GM12874 (cell line): Measurements from ENCODE around the gene NOTUM.

Experiments
- TF ChIP-seq, protein P1 (sequence below): IDR thresholded peaks from 2 replicates; pipeline ENCODE4 v1.5.1; 2011; ENCODE audit warnings: low read depth, mild to moderate bottlenecking, control low read depth, low read length, moderate library complexity; ENCODE audit not compliant: insufficient read depth

NOTUM gene

DNA sequence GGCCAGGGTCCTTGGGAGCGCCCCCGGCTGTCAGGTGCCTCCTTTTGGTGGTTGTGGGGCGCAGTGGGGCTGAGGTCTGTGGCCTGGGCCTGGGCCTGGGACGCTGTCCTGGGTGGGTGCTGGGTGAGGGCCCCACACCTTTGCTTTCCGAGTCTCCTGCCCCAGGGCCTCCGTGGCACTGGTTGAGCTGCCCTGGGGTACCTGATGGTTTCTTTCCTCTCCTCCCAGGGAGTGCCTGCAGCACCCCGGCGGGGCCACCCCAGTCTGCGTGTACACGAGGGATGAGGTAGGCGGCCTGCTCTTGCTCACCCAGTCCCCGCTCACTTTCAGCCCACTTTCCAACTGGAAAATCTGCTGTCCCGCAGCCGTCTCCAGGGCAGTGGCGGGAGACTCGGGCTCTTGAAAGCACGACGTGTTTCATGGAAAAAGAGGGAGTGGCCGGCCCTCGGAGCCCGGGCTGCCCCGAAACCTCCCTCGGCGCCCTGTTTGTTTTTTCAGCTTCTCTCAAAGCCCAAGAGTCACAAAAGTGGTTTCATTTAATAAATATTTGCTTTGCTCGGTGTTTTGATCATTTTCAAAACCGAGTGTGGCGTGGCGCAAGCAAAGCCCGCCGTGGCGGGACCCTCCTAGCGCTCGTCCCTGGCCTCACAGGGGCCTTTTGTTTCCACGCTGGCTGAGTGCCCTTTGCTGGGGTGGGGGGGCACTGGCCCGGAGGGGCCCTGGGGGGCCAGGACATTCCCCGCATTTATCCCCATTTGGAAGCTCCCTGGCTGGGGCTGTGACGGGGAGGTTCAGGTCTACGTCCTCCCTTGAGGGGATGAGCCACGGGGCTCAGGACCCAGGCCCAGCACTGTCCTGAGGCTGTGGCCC is 33.8 kb upstream of the NOTUM start:
- TF ChIP-seq, protein P1, sequence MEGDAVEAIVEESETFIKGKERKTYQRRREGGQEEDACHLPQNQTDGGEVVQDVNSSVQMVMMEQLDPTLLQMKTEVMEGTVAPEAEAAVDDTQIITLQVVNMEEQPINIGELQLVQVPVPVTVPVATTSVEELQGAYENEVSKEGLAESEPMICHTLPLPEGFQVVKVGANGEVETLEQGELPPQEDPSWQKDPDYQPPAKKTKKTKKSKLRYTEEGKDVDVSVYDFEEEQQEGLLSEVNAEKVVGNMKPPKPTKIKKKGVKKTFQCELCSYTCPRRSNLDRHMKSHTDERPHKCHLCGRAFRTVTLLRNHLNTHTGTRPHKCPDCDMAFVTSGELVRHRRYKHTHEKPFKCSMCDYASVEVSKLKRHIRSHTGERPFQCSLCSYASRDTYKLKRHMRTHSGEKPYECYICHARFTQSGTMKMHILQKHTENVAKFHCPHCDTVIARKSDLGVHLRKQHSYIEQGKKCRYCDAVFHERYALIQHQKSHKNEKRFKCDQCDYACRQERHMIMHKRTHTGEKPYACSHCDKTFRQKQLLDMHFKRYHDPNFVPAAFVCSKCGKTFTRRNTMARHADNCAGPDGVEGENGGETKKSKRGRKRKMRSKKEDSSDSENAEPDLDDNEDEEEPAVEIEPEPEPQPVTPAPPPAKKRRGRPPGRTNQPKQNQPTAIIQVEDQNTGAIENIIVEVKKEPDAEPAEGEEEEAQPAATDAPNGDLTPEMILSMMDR, result no peak

- TF ChIP-seq, protein P1, result no peak
These were observed 33.0 kb upstream of the NOTUM start for GRCh38 chr17:81993729-81994592.

DNA sequence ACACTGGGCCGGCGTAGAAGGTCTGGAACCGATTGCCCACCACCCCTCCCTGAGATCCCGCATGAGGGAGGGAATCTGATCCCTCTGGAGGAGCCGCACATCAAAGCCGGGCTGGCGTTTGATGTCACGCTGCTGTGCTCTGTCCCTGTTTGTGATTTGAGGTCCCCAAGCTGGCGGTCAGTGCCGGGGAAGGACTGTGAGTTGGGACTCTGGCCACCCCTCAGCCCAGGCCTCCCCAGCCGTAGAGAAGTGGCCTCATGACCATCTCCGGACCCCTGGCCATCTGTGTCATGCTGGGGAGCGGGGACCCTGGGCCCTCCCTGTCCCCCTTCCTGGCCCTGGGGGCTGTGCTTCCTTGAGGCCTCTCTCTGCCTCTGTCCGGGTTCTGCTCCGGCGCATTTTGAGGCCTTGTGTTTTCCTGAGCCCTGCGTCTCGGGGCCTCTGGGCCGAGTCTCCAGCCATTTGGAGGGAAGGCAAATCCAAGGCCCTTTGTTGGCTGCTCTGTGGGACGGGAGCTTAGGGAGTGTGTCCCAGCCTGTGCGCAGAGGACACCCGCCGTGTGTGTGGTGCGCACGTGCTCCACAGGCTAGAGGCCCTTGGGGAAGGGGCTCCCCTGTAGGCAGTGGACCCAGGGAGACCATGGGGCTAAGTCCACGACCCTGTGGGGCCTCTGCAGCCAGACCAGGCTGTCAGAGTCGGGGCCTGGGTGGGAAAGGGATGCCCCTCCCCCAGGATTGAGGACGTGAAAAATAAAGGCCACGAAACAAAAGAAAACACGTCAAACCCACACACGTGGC is 31.5 kb upstream of the NOTUM start:
- TF ChIP-seq, protein P1, result no peak

DNA sequence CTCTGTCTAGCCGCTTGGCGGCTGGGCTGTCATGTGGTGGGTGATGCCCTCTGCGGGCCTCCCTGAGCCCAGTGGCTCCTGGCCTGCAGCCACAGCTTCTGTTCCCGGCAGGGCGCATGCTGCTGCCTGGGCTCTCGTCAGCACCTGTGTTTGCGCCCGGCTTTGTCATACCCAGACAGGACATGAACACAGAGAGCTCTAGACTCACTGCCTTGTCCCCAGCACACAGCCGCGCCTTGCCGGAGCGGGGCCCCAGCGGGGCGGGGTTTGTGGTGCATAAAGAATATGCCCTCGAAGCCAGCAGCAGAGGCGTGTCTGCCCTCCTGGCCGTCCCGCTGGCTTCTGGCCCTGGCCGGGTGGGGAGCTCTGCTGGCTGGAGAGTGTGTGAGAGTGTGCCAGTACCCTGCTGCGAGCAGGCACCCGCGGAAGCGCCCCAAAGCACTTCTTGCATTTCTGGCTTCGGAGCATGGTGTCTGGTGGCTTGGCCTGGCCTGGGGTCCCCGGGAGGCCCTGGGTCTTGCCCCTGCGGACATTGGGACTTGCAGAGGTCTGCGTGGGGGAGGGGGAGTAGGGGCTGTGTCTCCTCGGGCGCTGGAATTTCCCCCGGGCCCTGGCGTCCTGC is 30.8 kb upstream of the NOTUM start:
- TF ChIP-seq, protein P1, result no peak

- TF ChIP-seq, protein P1, result no peak
These were observed 30.1 kb upstream of the NOTUM start for GRCh38 chr17:81990836-81991683.

GRCh38 chr17:81987161-81987770 is 26.3 kb upstream of the NOTUM start:
- TF ChIP-seq, protein P1, result no peak
